Endothelial cell of umbilical vein (primary cell): ENCODE measurements around the gene SUPV3L1. TPM values are rescaled to one million over a fixed set of nuclear protein-coding genes. Genes with fewer than 3 reads are reported as not detected.

Experiments used
- BruUV-seq: library from RNA; stranded (reverse); fragments of 400-500 nt; replicated peaks from 2 replicates; lab custom pipeline; 2021; lab: Mats Ljungman, UMichigan
- CTCF ChIA-PET: fragments of 300-600, 350-600 bp; sonication (Branson Sonifier 250); formaldehyde crosslinking; loops from one replicate; lab custom pipeline; 2021; ENCODE audit warnings: antibody characterized with exemption, inconsistent platforms; lab: Charles Lee
- POLR2A ChIA-PET: fragments of 300-600, 350-600 bp; sonication (Branson Sonifier 250); formaldehyde crosslinking; loops from one replicate; lab custom pipeline; 2021; ENCODE audit warnings: antibody characterized with exemption, inconsistent platforms; lab: Charles Lee
- DNase-seq: peaks from one replicate; pipeline ENCODE4 v3.0.0-alpha.2; 2011; ENCODE audit warnings: low read depth, low spot score
- FAIRE-seq: peaks from 2 replicates; lab custom pipeline; 2011; peaks lifted over from hg19 to GRCh38; lab: Jason Lieb, UNC
- H2AFZ ChIP-seq: 2 replicates; pipeline ENCODE4 v1.6.0; 2012; ENCODE audit warnings: low read depth, low read length, control low read depth, inconsistent platforms
- H3K27ac ChIP-seq: 2 replicates; pipeline ENCODE4 v1.5.1; 2011; ENCODE audit warnings: low read depth, mild to moderate bottlenecking, control low read depth, low read length, moderate library complexity; ENCODE audit not compliant: insufficient read depth
- H3K27me3 ChIP-seq, 2 experiments: 2 replicates each; pipeline versions ENCODE4 v1.6.0 to v1.6.1; 2011; ENCODE audit warnings: low read length in 2 of 2, mixed read lengths in 1 of 2; ENCODE audit not compliant: control insufficient read depth in 2 of 2, insufficient read depth in 2 of 2
- H3K36me3 ChIP-seq, 2 experiments: 2 replicates in 1 of 2; 3 replicates in 1 of 2; pipeline ENCODE4 v1.5.1; 2011; ENCODE audit warnings: low read length in 2 of 2, mild to moderate bottlenecking in 1 of 2, moderate library complexity in 1 of 2; ENCODE audit not compliant: control insufficient read depth in 2 of 2, insufficient read depth in 2 of 2; ENCODE audit errors: extremely low read depth in 1 of 2
- H3K4me1 ChIP-seq: 3 replicates; pipeline ENCODE4 v1.5.1; 2011; ENCODE audit warnings: mild to moderate bottlenecking, low read length; ENCODE audit not compliant: control insufficient read depth, insufficient read depth; ENCODE audit errors: extremely low read depth
- H3K4me2 ChIP-seq: 2 replicates; pipeline ENCODE4 v1.6.1; 2011; ENCODE audit warnings: low read length, control low read depth, mixed read lengths; ENCODE audit not compliant: insufficient read depth
- H3K4me3 ChIP-seq, 3 experiments: fragments of 200-600 bp in 1 of 3; sonication (generic), shearing (Covaris generic) in 1 of 3; replicated peaks in 1 of 3; 2 replicates each; pipeline ENCODE4 v1.5.1; 2011 to 2016; ENCODE audit warnings: control low read depth in 3 of 3, low read length in 3 of 3, mild to moderate bottlenecking in 2 of 3, inconsistent platforms in 1 of 3, low read depth in 1 of 3, moderate library complexity in 1 of 3; ENCODE audit not compliant: insufficient read depth in 1 of 3
- H3K79me2 ChIP-seq: 2 replicates; pipeline ENCODE4 v1.6.0; 2012; ENCODE audit warnings: low read length, inconsistent platforms; ENCODE audit not compliant: control insufficient read depth, insufficient read depth
- H3K9ac ChIP-seq: replicated peaks from 2 replicates; pipeline ENCODE3; 2011; ENCODE audit warnings: low read length, control low read depth; ENCODE audit not compliant: insufficient read depth; ENCODE audit errors: extremely low read depth
- H3K9me1 ChIP-seq: replicated peaks from 3 replicates; pipeline ENCODE4 v1.6.0; 2011; ENCODE audit warnings: mild to moderate bottlenecking, low read length; ENCODE audit not compliant: control insufficient read depth, insufficient read depth; ENCODE audit errors: extremely low read depth
- H3K9me3 ChIP-seq: replicated peaks from 2 replicates; pipeline ENCODE4 v1.5.1; 2012; ENCODE audit warnings: low read length, inconsistent platforms; ENCODE audit not compliant: control insufficient read depth, insufficient read depth
- H4K20me1 ChIP-seq: replicated peaks from 2 replicates; pipeline ENCODE3; 2011; ENCODE audit warnings: mild to moderate bottlenecking, low read length; ENCODE audit not compliant: control insufficient read depth, insufficient read depth; ENCODE audit errors: extremely low read depth
- EZH2 ChIP-seq: IDR thresholded peaks from 2 replicates; pipeline ENCODE4 v1.6.1; 2012; ENCODE audit warnings: borderline replicate concordance, low read depth, mild to moderate bottlenecking, moderate library complexity, low read length, inconsistent platforms; ENCODE audit not compliant: severe bottlenecking
- FOS ChIP-seq: IDR thresholded peaks from 2 replicates; pipeline ENCODE4 v1.6.1; 2011; ENCODE audit warnings: mild to moderate bottlenecking, low read length, moderate library complexity, borderline replicate concordance; ENCODE audit not compliant: insufficient read depth
- GATA2 ChIP-seq: IDR thresholded peaks from 2 replicates; pipeline ENCODE4 v1.7.0; 2011; ENCODE audit warnings: low read depth, mild to moderate bottlenecking, moderate library complexity, mixed read lengths, low read length; ENCODE audit not compliant: insufficient read length, insufficient read depth
- JUN ChIP-seq: IDR thresholded peaks from 2 replicates; pipeline ENCODE4 v1.6.1; 2011; ENCODE audit warnings: borderline replicate concordance, low read depth; ENCODE audit not compliant: insufficient read length, insufficient read depth
- MYC ChIP-seq: IDR thresholded peaks from one replicate; pipeline ENCODE4 v1.6.1; 2011; ENCODE audit warnings: mild to moderate bottlenecking, low read depth, low read length
- POLR2A ChIP-seq: IDR thresholded peaks from 2 replicates; pipeline ENCODE4 v1.6.1; 2012; ENCODE audit warnings: low read depth, mild to moderate bottlenecking, control low read depth, low read length
- POLR2AphosphoS5 ChIP-seq: IDR thresholded peaks from 2 replicates; pipeline ENCODE4 v1.6.1; 2012; ENCODE audit warnings: low read depth, mild to moderate bottlenecking, control low read depth, low read length, moderate library complexity; ENCODE audit not compliant: insufficient read depth
- dilution Hi-C: fragments of 300-500 bp; cut with MboI; formaldehyde crosslinking; loops from one replicate; pipeline ENCODE4 v1.15.0; 2019; ENCODE audit warnings: low sequenced_read_pairs; ENCODE audit not compliant: extremely low pct_ligation_motif_present
- intact Hi-C: fragments of 100-400 bp; cut with micrococcal nuclease; formaldehyde crosslinking; loops from one replicate; pipeline ENCODE4 v1.10.0; 2022
- polyA plus RNA-seq, 4 experiments: library from polyadenylated mRNA; depleted of rRNA in 3 of 4; stranded (reverse) in 3 of 4; unstranded in 1 of 4; fragments of >200 nt; gene quantifications; 2 replicates each; pipeline versions ENCODE4 v1.2.1 to v1.2.3, GENCODE V29; 2011 to 2012; ENCODE audit warnings: missing spikeins in 1 of 4
- total RNA-seq: library from RNA; stranded (reverse); gene quantifications from 2 replicates; pipeline ENCODE4 v1.2.3, GENCODE V29; 2021
- TF ChIP-seq, protein P1 (sequence below): IDR thresholded peaks from 2 replicates; pipeline ENCODE4 v1.6.1; 2011; ENCODE audit not compliant: insufficient read depth, insufficient read length
- TF ChIP-seq, protein P2 (sequence below), 2 donors: IDR thresholded peaks; 1 replicate in 1 of 2; 2 replicates in 1 of 2; pipeline ENCODE4 v1.5.1; 2011; ENCODE audit warnings: low read length in 2 of 2, mild to moderate bottlenecking in 2 of 2, moderate library complexity in 2 of 2, control low read depth in 1 of 2, inconsistent platforms in 1 of 2, low read depth in 1 of 2; ENCODE audit not compliant: insufficient read depth in 1 of 2; ENCODE audit errors: extremely low read depth in 1 of 2

Gene SUPV3L1
- total and polyA plus RNA-seq, 2 donors (not counting 3 experiments of a cell fraction or from before 2014, with no cell fraction given), result 21.8 to 30.4 TPM

GRCh38 chr10:69220041-69220451, 40.0 kb downstream of the SUPV3L1 start, which contains the start of gene HKDC1:
Gene HKDC1, plus strand, starts transcription at chr10:69220332. Its CDS starts 104 bp downstream, at chr10:69220436.
- DNase-seq (no peak), FAIRE-seq (no peak)
- Histone ChIP-seq H3K4me3 (no peak within 1 kb of the TSS), H3K27ac (no peak within 1 kb of the TSS), H3K79me2 (no peaks in the 10 kb centered on the region), H3K4me2 (no peak within 1 kb of the TSS), H3K36me3 (no peaks in the 10 kb centered on the region), H4K20me1 (no peaks in the 10 kb centered on the region), H3K9ac (no peak within 1 kb of the TSS), H3K27me3 (no peaks in the 10 kb centered on the region), H3K9me3 (no peaks in the 10 kb centered on the region), H3K4me1 (peaks cover 33% of the 10 kb centered on the region), H3K9me1 (no peaks in the 10 kb centered on the region), H2AFZ (no peak within 1 kb of the TSS)
- POLR2A ChIA-PET, result no interaction called here
- TF ChIP-seq, protein P1, sequence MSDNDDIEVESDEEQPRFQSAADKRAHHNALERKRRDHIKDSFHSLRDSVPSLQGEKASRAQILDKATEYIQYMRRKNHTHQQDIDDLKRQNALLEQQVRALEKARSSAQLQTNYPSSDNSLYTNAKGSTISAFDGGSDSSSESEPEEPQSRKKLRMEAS, result no peak
- TF ChIP-seq, protein P2, sequence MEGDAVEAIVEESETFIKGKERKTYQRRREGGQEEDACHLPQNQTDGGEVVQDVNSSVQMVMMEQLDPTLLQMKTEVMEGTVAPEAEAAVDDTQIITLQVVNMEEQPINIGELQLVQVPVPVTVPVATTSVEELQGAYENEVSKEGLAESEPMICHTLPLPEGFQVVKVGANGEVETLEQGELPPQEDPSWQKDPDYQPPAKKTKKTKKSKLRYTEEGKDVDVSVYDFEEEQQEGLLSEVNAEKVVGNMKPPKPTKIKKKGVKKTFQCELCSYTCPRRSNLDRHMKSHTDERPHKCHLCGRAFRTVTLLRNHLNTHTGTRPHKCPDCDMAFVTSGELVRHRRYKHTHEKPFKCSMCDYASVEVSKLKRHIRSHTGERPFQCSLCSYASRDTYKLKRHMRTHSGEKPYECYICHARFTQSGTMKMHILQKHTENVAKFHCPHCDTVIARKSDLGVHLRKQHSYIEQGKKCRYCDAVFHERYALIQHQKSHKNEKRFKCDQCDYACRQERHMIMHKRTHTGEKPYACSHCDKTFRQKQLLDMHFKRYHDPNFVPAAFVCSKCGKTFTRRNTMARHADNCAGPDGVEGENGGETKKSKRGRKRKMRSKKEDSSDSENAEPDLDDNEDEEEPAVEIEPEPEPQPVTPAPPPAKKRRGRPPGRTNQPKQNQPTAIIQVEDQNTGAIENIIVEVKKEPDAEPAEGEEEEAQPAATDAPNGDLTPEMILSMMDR (IDR thresholded peaks at IDR 0.05; ENCODE audit: extremely low read depth in 1 of 2, insufficient read depth in 1 of 2, low read depth in 1 of 2, low read length in 2 of 2), result no peak
- TF ChIP-seq MYC, result no peak
- no peak for TF ChIP-seq POLR2A
- TF ChIP-seq JUN, result no peak
- no peak for TF ChIP-seq GATA2
- no peak for TF ChIP-seq EZH2
- TF ChIP-seq FOS, result no peak
- TF ChIP-seq POLR2AphosphoS5, result no peak
- CTCF ChIA-PET, result interaction anchor here (0.6 to 1.1 kb wide), 3 partner anchors 11 to 184 kb away, joined by 3 to 4 read pairs (median 3); no protein-coding TSS in a partner anchor
- BruUV-seq, result no TSS peak
- dilution Hi-C loops, result no loop called here
- intact Hi-C loops, result loop anchor here (5.0 kb wide), 1 partner anchor 218 kb away; no protein-coding TSS in a partner anchor
